K562 (cell line): Measurements from ENCODE around the gene SMARCC1. TPM values are rescaled to one million over a fixed set of nuclear protein-coding genes. Genes with fewer than 3 reads are reported as not detected.
A peak's percentile ranks its signal among the peaks of the same experiment; 100 is the strongest.

Experiments
- BRD4 ChIP-seq: fragments of 200-600 bp; sonication (generic); IDR thresholded peaks from 2 replicates; pipeline ENCODE4 v1.6.1; 2017; ENCODE audit warnings: inconsistent platforms
- CBFA2T3 ChIP-seq: fragments of 450-650 bp; IDR thresholded peaks from 2 replicates; pipeline ENCODE4 v1.6.1; 2017
- DPF2 ChIP-seq: fragments of 450-650 bp; IDR thresholded peaks from 2 replicates; pipeline ENCODE4 v1.6.1; 2016
- FOSL1 ChIP-seq: fragments of 200-800 bp; sonication (Bioruptor generic); conservative IDR thresholded peaks from 2 replicates; pipeline ENCODE4 v1.6.1; 2016; ENCODE audit warnings: missing genetic modification characterization, missing compliant biosample characterization
- HIVEP1 ChIP-seq: fragments of 250-450 bp; sonication (Bioruptor Pico); IDR thresholded peaks from 2 replicates; pipeline ENCODE4 v1.4.0; 2020; ENCODE audit warnings: mild to moderate bottlenecking
- MAFF ChIP-seq: IDR thresholded peaks from 2 replicates; pipeline ENCODE4 v1.6.1; 2012; ENCODE audit warnings: low read length, improper control_type of control experiment
- MECOM ChIP-seq: fragments of 250-450 bp; sonication (Bioruptor Pico); IDR thresholded peaks from 2 replicates; pipeline ENCODE4 v1.8.0; 2022; ENCODE audit warnings: inconsistent platforms
- NFIC ChIP-seq: fragments of 450-650 bp; IDR thresholded peaks from 2 replicates; pipeline ENCODE4 v1.6.1; 2017; ENCODE audit warnings: mild to moderate bottlenecking, inconsistent platforms
- NR1H2 ChIP-seq: sonication (generic); formaldehyde crosslinking; IDR thresholded peaks from 2 replicates; pipeline ENCODE4 v1.4.0; 2020; ENCODE audit warnings: mild to moderate bottlenecking, missing genetic modification reagents
- PHTF2 ChIP-seq: fragments of 250-450 bp; sonication (Bioruptor Pico); IDR thresholded peaks from 2 replicates; pipeline ENCODE4 v1.5.0; 2021; ENCODE audit warnings: mild to moderate bottlenecking
- PML ChIP-seq: IDR thresholded peaks from 2 replicates; pipeline ENCODE4 v1.6.1; 2012; ENCODE audit warnings: low read length, inconsistent platforms
- RCOR1 ChIP-seq, 2 experiments: IDR thresholded peaks; 2 replicates each; pipeline ENCODE4 v1.6.1; 2012; ENCODE audit warnings: low read depth in 2 of 2, low read length in 2 of 2, borderline replicate concordance in 1 of 2, improper control_type of control experiment in 1 of 2
- SMAD3 ChIP-seq: fragments of 450-650 bp; formaldehyde crosslinking; conservative IDR thresholded peaks from 2 replicates; pipeline ENCODE4 v1.4.0; 2020; ENCODE audit warnings: mild to moderate bottlenecking
- SMARCE1 ChIP-seq: fragments of 450-650 bp; IDR thresholded peaks from 2 replicates; pipeline ENCODE4 v1.7.1; 2016; ENCODE audit warnings: mild to moderate bottlenecking
- TCF3 ChIP-seq: sonication (generic); formaldehyde crosslinking; IDR thresholded peaks from 2 replicates; pipeline ENCODE4 v1.4.0; 2020; ENCODE audit warnings: mild to moderate bottlenecking, missing genetic modification reagents
- TRIM28 ChIP-seq: fragments of 450-650 bp; IDR thresholded peaks from 2 replicates; pipeline ENCODE4 v1.6.1; 2017
- ZFPM2 ChIP-seq: fragments of 250-450 bp; sonication (Bioruptor Pico); IDR thresholded peaks from 2 replicates; pipeline ENCODE4 v1.5.1; 2022; ENCODE audit warnings: mild to moderate bottlenecking
- ZNF174 ChIP-seq: fragments of 250-450 bp; sonication (Bioruptor Pico); IDR thresholded peaks from 2 replicates; pipeline ENCODE4 v1.4.0; 2020; ENCODE audit warnings: mild to moderate bottlenecking
- polyA plus RNA-seq, 8 experiments: library from polyadenylated mRNA; depleted of rRNA in 4 of 8; stranded (reverse) in 5 of 8; unstranded in 3 of 8; fragments of >200 nt; fragmentation: Nextera tagmentation in 2 of 8; fragmentation: Illumina TruSeq in 1 of 8; extraction: Ambion mirVana in 2 of 8; extraction: Trizol in 1 of 8; gene quantifications; 2 replicates each; pipeline versions ENCODE4 v1.2.1 to v1.2.3, GENCODE V29; 2011 to 2014; ENCODE audit warnings: inconsistent platforms in 1 of 8, missing spikeins in 1 of 8
- total RNA-seq, 7 experiments: library from RNA; depleted of rRNA in 6 of 7; stranded (reverse); fragments of >200 nt in 6 of 7; fragmentation: Illumina TruSeq in 2 of 7; extraction: Trizol in 2 of 7; gene quantifications; 2 replicates each; pipeline versions ENCODE4 v1.2.1 to v1.2.3, GENCODE V29; 2011 to 2021; ENCODE audit warnings: low replicate concordance in 1 of 7
- TF ChIP-seq, protein P1 (sequence below), 3 experiments: fragments of 200-800 bp in 1 of 3; fragments of 250-450 bp in 1 of 3; fragments of 450-650 bp in 1 of 3; sonication (Bioruptor Pico) in 1 of 3; sonication (Bioruptor generic) in 1 of 3; formaldehyde crosslinking in 1 of 3; IDR thresholded peaks; 2 replicates each; pipeline versions ENCODE4 v1.6.1 to v1.8.0; 2016 to 2022; ENCODE audit warnings: mild to moderate bottlenecking in 2 of 3, missing genetic modification characterization in 2 of 3, missing compliant biosample characterization in 1 of 3, moderate library complexity in 1 of 3
- TF ChIP-seq, protein P2 (sequence below): fragments of 450-650 bp; IDR thresholded peaks from 2 replicates; pipeline ENCODE4 v1.7.1; 2018; ENCODE audit warnings: mild to moderate bottlenecking, low read depth; ENCODE audit not compliant: partially characterized antibody
- TF ChIP-seq, protein P3 (sequence below): fragments of 250-450 bp; sonication (Bioruptor Pico); IDR thresholded peaks from 2 replicates; pipeline ENCODE4 v1.5.0; 2021
- TF ChIP-seq, protein P4 (sequence below): fragments of 250-450 bp; sonication (Bioruptor Pico); IDR thresholded peaks from 2 replicates; pipeline ENCODE4 v1.8.0; 2021; ENCODE audit warnings: moderate library complexity, mild to moderate bottlenecking, inconsistent platforms

SMARCC1 gene
- total and polyA plus RNA-seq, 9 of the 15 experiments (the other 6 are each of a cell fraction or from before 2014, with no cell fraction given) = 20.7 to 199 (median 66.0) TPM

DNA sequence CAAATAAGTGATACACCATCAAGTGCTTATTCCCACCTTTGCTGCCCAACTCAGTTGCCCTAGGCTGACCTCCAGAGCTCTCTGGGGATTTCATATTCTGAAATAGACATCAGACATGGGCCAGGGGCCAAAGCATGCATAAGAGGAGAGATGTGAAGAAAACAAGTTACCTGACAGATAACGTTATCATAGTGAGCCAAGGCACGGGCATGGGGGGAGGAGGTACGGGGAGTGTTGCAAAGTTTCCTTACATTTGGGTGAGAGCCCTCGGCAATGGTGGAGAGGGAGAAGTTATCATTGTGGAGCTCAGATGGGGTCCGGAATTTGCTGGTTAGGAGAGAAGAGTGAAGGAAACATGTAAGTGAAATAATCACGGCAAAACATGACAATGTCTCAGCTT is 212.8 kb downstream of the SMARCC1 start (continued):
- TF ChIP-seq BRD4 (no peak), SMARCE1 (0 out of 2 replicates have a peak, but pooled peaks have one; percentile 37), NR1H2 (CRISPR knock-in tag) (no peak), MECOM (no peak), FOSL1 (tag) (no peak), RCOR1 (IDR thresholded peaks at IDR 0.05; ENCODE audit: borderline replicate concordance in 1 of 2, low read depth in 2 of 2, low read length in 2 of 2) (0 out of 4 replicates have a peak, but pooled peaks of 1 of the 2 experiments have one; percentile 12), PML (no peak), DPF2 (peak; percentile 80), ZNF174 (no peak), MAFF (no peak), NFIC (peak; percentile 71), TCF3 (peak; percentile 61), PHTF2 (no peak), SMAD3 (CRISPR knock-in tag) (no peak), HIVEP1 (CRISPR knock-in tag) (no peak), TRIM28 (0 out of 2 replicates have a peak, but pooled peaks have one; percentile 16), ZFPM2 (CRISPR knock-in tag) (no peak), CBFA2T3 (peak; percentile 83)
- TF ChIP-seq, protein P1, sequence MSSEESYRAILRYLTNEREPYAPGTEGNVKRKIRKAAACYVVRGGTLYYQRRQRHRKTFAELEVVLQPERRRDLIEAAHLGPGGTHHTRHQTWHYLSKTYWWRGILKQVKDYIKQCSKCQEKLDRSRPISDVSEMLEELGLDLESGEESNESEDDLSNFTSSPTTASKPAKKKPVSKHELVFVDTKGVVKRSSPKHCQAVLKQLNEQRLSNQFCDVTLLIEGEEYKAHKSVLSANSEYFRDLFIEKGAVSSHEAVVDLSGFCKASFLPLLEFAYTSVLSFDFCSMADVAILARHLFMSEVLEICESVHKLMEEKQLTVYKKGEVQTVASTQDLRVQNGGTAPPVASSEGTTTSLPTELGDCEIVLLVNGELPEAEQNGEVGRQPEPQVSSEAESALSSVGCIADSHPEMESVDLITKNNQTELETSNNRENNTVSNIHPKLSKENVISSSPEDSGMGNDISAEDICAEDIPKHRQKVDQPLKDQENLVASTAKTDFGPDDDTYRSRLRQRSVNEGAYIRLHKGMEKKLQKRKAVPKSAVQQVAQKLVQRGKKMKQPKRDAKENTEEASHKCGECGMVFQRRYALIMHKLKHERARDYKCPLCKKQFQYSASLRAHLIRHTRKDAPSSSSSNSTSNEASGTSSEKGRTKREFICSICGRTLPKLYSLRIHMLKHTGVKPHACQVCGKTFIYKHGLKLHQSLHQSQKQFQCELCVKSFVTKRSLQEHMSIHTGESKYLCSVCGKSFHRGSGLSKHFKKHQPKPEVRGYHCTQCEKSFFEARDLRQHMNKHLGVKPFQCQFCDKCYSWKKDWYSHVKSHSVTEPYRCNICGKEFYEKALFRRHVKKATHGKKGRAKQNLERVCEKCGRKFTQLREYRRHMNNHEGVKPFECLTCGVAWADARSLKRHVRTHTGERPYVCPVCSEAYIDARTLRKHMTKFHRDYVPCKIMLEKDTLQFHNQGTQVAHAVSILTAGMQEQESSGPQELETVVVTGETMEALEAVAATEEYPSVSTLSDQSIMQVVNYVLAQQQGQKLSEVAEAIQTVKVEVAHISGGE (CRISPR knock-in tag; IDR thresholded peaks at IDR 0.05) = no peak
- TF ChIP-seq, protein P2, sequence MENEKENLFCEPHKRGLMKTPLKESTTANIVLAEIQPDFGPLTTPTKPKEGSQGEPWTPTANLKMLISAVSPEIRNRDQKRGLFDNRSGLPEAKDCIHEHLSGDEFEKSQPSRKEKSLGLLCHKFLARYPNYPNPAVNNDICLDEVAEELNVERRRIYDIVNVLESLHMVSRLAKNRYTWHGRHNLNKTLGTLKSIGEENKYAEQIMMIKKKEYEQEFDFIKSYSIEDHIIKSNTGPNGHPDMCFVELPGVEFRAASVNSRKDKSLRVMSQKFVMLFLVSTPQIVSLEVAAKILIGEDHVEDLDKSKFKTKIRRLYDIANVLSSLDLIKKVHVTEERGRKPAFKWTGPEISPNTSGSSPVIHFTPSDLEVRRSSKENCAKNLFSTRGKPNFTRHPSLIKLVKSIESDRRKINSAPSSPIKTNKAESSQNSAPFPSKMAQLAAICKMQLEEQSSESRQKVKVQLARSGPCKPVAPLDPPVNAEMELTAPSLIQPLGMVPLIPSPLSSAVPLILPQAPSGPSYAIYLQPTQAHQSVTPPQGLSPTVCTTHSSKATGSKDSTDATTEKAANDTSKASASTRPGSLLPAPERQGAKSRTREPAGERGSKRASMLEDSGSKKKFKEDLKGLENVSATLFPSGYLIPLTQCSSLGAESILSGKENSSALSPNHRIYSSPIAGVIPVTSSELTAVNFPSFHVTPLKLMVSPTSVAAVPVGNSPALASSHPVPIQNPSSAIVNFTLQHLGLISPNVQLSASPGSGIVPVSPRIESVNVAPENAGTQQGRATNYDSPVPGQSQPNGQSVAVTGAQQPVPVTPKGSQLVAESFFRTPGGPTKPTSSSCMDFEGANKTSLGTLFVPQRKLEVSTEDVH = no peak
- TF ChIP-seq, protein P3, sequence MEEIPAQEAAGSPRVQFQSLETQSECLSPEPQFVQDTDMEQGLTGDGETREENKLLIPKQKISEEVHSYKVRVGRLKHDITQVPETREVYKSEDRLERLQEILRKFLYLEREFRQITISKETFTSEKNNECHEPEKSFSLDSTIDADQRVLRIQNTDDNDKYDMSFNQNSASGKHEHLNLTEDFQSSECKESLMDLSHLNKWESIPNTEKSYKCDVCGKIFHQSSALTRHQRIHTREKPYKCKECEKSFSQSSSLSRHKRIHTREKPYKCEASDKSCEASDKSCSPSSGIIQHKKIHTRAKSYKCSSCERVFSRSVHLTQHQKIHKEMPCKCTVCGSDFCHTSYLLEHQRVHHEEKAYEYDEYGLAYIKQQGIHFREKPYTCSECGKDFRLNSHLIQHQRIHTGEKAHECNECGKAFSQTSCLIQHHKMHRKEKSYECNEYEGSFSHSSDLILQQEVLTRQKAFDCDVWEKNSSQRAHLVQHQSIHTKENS (CRISPR knock-in tag) = no peak
- TF ChIP-seq, protein P4, sequence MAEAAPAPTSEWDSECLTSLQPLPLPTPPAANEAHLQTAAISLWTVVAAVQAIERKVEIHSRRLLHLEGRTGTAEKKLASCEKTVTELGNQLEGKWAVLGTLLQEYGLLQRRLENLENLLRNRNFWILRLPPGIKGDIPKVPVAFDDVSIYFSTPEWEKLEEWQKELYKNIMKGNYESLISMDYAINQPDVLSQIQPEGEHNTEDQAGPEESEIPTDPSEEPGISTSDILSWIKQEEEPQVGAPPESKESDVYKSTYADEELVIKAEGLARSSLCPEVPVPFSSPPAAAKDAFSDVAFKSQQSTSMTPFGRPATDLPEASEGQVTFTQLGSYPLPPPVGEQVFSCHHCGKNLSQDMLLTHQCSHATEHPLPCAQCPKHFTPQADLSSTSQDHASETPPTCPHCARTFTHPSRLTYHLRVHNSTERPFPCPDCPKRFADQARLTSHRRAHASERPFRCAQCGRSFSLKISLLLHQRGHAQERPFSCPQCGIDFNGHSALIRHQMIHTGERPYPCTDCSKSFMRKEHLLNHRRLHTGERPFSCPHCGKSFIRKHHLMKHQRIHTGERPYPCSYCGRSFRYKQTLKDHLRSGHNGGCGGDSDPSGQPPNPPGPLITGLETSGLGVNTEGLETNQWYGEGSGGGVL (CRISPR knock-in tag) = no peak
